SU-DHL-6 (cell line): ENCODE data around the gene MTOR.
"Not testable (repeated sequence)": the region's sequence is repeated elsewhere in the genome, so short reads cannot be mapped to it uniquely, and the experiment has no call there.

Experiments
- EZH2phosphoT487 ChIP-seq: fragments of 200-600 bp; sonication (generic), shearing (Covaris generic); conservative IDR thresholded peaks from 2 replicates; pipeline ENCODE4 v1.6.1; 2018; ENCODE audit warnings: mild to moderate bottlenecking, antibody characterized with exemption, low read length, moderate library complexity, mixed read lengths
- TF ChIP-seq, protein P1 (sequence below): fragments of 200-600 bp; sonication (generic); IDR thresholded peaks from one replicate; pipeline ENCODE4 v1.5.1; 2017; ENCODE audit warnings: antibody characterized with exemption, mild to moderate bottlenecking, low read length, moderate library complexity; ENCODE audit not compliant: insufficient read depth, poor library complexity, severe bottlenecking

DNA sequence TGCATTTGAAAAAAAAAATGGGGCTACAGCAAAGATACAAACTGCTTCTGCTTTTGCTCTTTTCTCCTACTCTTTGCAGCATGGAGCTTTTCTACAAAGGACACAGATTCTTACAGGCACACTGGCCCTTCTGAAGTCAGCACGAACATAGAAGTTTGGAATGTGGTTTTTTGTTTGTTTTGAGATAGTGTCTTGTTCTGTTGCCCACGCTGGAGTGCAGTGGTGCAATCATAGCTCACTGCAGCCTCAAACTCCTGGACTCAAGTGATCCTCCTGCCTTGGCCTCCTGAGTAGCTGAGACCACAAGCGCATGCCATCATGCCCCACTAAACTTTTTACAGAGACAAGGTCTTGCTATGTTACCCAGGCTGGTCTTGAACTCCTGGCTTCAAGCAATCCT, 82.6 kb downstream of the MTOR start:
- TF ChIP-seq, protein P1, sequence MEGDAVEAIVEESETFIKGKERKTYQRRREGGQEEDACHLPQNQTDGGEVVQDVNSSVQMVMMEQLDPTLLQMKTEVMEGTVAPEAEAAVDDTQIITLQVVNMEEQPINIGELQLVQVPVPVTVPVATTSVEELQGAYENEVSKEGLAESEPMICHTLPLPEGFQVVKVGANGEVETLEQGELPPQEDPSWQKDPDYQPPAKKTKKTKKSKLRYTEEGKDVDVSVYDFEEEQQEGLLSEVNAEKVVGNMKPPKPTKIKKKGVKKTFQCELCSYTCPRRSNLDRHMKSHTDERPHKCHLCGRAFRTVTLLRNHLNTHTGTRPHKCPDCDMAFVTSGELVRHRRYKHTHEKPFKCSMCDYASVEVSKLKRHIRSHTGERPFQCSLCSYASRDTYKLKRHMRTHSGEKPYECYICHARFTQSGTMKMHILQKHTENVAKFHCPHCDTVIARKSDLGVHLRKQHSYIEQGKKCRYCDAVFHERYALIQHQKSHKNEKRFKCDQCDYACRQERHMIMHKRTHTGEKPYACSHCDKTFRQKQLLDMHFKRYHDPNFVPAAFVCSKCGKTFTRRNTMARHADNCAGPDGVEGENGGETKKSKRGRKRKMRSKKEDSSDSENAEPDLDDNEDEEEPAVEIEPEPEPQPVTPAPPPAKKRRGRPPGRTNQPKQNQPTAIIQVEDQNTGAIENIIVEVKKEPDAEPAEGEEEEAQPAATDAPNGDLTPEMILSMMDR = not testable (repeated sequence)
- TF ChIP-seq EZH2phosphoT487 = not testable (repeated sequence)
